ENCODE measurements around the gene ANKUB1.

- TF ChIP-seq CTCF (IDR thresholded peaks at IDR 0.05) = no peak
- no peak for TF ChIP-seq POLR2AphosphoS5 (IDR thresholded peaks at IDR 0.05)
These were observed 9.3 kb upstream of the ANKUB1 start for GRCh38 chr3:149801639-149802038.
